ENCODE results near the gene LPO.
A peak's percentile ranks its signal among the peaks of the same experiment; 100 is the strongest.

The LPO gene

GRCh38 chr17:58301504-58302150 lies 63.2 kb downstream of the LPO start:
- Histone ChIP-seq H3K4me1 (ENCODE audit: control insufficient read depth, insufficient read depth, low read length) (no peaks in the 10 kb centered on the region), H3K9me3 (ENCODE audit: control insufficient read depth, low read length) (peaks cover 6% of the 10 kb centered on the region), H3K9ac (ENCODE audit: low read length) (no peak overlapping the region), H3K27me3 (replicated peaks; ENCODE audit: control insufficient read depth, insufficient read depth, low read length) (peaks cover 57% of the 10 kb centered on the region), H3K36me3 (ENCODE audit: control insufficient read depth, insufficient read depth, low read length, severe bottlenecking) (no peaks in the 10 kb centered on the region), H3K4me3 (ENCODE audit: low read length) (no peak overlapping the region)
- no peak for DNase-seq (ENCODE audit: low read depth)

- Histone ChIP-seq H3K9me3 (ENCODE audit: control insufficient read depth, low read length) (peaks cover 6% of the 10 kb centered on the region), H3K27me3 (replicated peaks; ENCODE audit: control insufficient read depth, insufficient read depth, low read length) (peaks cover 64% of the 10 kb centered on the region), H3K4me3 (ENCODE audit: low read length) (no peak overlapping the region), H3K9ac (ENCODE audit: low read length) (no peak overlapping the region), H3K36me3 (ENCODE audit: control insufficient read depth, insufficient read depth, low read length, severe bottlenecking) (no peaks in the 10 kb centered on the region), H3K4me1 (ENCODE audit: control insufficient read depth, insufficient read depth, low read length) (no peaks in the 10 kb centered on the region)
- no peak for DNase-seq (ENCODE audit: low read depth)
These were observed 64.0 kb downstream of the LPO start for GRCh38 chr17:58302171-58302918.

- Histone ChIP-seq H3K4me1 (ENCODE audit: control insufficient read depth, insufficient read depth, low read length) (no peaks in the 10 kb centered on the region), H3K9me3 (ENCODE audit: control insufficient read depth, low read length) (peaks cover 6% of the 10 kb centered on the region), H3K27me3 (replicated peaks; ENCODE audit: control insufficient read depth, insufficient read depth, low read length) (peaks cover 65% of the 10 kb centered on the region), H3K9ac (ENCODE audit: low read length) (no peak overlapping the region), H3K4me3 (ENCODE audit: low read length) (no peak overlapping the region), H3K36me3 (ENCODE audit: control insufficient read depth, insufficient read depth, low read length, severe bottlenecking) (no peaks in the 10 kb centered on the region)
- DNase-seq (ENCODE audit: low read depth): no peak
These were observed 64.7 kb downstream of the LPO start for GRCh38 chr17:58302919-58303585.

GRCh38 chr17:58303971-58304749 lies 65.8 kb downstream of the LPO start:
- peak; percentile 9 for DNase-seq (ENCODE audit: low read depth)
- no peak overlapping the region for H3K4me3 ChIP-seq (ENCODE audit: low read length)
- no peaks in the 10 kb centered on the region for H3K36me3 ChIP-seq (ENCODE audit: control insufficient read depth, insufficient read depth, low read length, severe bottlenecking)
- H3K27me3 ChIP-seq (replicated peaks; ENCODE audit: control insufficient read depth, insufficient read depth, low read length): peaks cover 68% of the 10 kb centered on the region
- H3K9ac ChIP-seq (ENCODE audit: low read length): no peak overlapping the region
- H3K9me3 ChIP-seq (ENCODE audit: control insufficient read depth, low read length): no peaks in the 10 kb centered on the region
- no peaks in the 10 kb centered on the region for H3K4me1 ChIP-seq (ENCODE audit: control insufficient read depth, insufficient read depth, low read length)

- no peak overlapping the region for H3K4me3 ChIP-seq (ENCODE audit: low read length)
- H3K4me1 ChIP-seq (ENCODE audit: control insufficient read depth, insufficient read depth, low read length): no peaks in the 10 kb centered on the region
- peaks cover 63% of the 10 kb centered on the region for H3K27me3 ChIP-seq (replicated peaks; ENCODE audit: control insufficient read depth, insufficient read depth, low read length)
- no peaks in the 10 kb centered on the region for H3K36me3 ChIP-seq (ENCODE audit: control insufficient read depth, insufficient read depth, low read length, severe bottlenecking)
- DNase-seq (ENCODE audit: low read depth): no peak
- H3K9ac ChIP-seq (ENCODE audit: low read length): no peak overlapping the region
- no peaks in the 10 kb centered on the region for H3K9me3 ChIP-seq (ENCODE audit: control insufficient read depth, low read length)
These were observed 66.5 kb downstream of the LPO start for GRCh38 chr17:58304750-58305486.

GRCh38 chr17:58305626-58306025 lies 67.2 kb downstream of the LPO start:
- Histone ChIP-seq H3K4me1 (ENCODE audit: control insufficient read depth, insufficient read depth, low read length) (no peaks in the 10 kb centered on the region), H3K4me3 (ENCODE audit: low read length) (no peak overlapping the region), H3K27me3 (replicated peaks; ENCODE audit: control insufficient read depth, insufficient read depth, low read length) (peaks cover 55% of the 10 kb centered on the region), H3K9ac (ENCODE audit: low read length) (no peak overlapping the region), H3K9me3 (ENCODE audit: control insufficient read depth, low read length) (no peaks in the 10 kb centered on the region), H3K36me3 (ENCODE audit: control insufficient read depth, insufficient read depth, low read length, severe bottlenecking) (no peaks in the 10 kb centered on the region)
- no peak for DNase-seq (ENCODE audit: low read depth)

- no peak for DNase-seq (ENCODE audit: low read depth)
- H3K4me3 ChIP-seq (ENCODE audit: low read length): no peak overlapping the region
- peaks cover 48% of the 10 kb centered on the region for H3K27me3 ChIP-seq (replicated peaks; ENCODE audit: control insufficient read depth, insufficient read depth, low read length)
- H3K9me3 ChIP-seq (ENCODE audit: control insufficient read depth, low read length): no peaks in the 10 kb centered on the region
- H3K36me3 ChIP-seq (ENCODE audit: control insufficient read depth, insufficient read depth, low read length, severe bottlenecking): no peaks in the 10 kb centered on the region
- H3K9ac ChIP-seq (ENCODE audit: low read length): no peak overlapping the region
- no peaks in the 10 kb centered on the region for H3K4me1 ChIP-seq (ENCODE audit: control insufficient read depth, insufficient read depth, low read length)
These were observed 68.0 kb downstream of the LPO start for GRCh38 chr17:58306131-58306951.

- Histone ChIP-seq H3K27me3 (replicated peaks; ENCODE audit: control insufficient read depth, insufficient read depth, low read length) (peaks cover 36% of the 10 kb centered on the region), H3K9me3 (ENCODE audit: control insufficient read depth, low read length) (no peaks in the 10 kb centered on the region), H3K36me3 (ENCODE audit: control insufficient read depth, insufficient read depth, low read length, severe bottlenecking) (no peaks in the 10 kb centered on the region), H3K4me3 (ENCODE audit: low read length) (no peak overlapping the region), H3K4me1 (ENCODE audit: control insufficient read depth, insufficient read depth, low read length) (no peaks in the 10 kb centered on the region), H3K9ac (ENCODE audit: low read length) (no peak overlapping the region)
- no peak for DNase-seq (ENCODE audit: low read depth)
These were observed 69.2 kb downstream of the LPO start for GRCh38 chr17:58307468-58308172.

- Histone ChIP-seq H3K27me3 (replicated peaks; ENCODE audit: control insufficient read depth, insufficient read depth, low read length) (peaks cover 28% of the 10 kb centered on the region), H3K4me3 (ENCODE audit: low read length) (no peak overlapping the region), H3K4me1 (ENCODE audit: control insufficient read depth, insufficient read depth, low read length) (no peaks in the 10 kb centered on the region), H3K9me3 (ENCODE audit: control insufficient read depth, low read length) (no peaks in the 10 kb centered on the region), H3K9ac (ENCODE audit: low read length) (no peak overlapping the region), H3K36me3 (ENCODE audit: control insufficient read depth, insufficient read depth, low read length, severe bottlenecking) (no peaks in the 10 kb centered on the region)
- no peak for DNase-seq (ENCODE audit: low read depth)
These were observed 70.0 kb downstream of the LPO start for GRCh38 chr17:58308173-58308984.
